SH-SY5Y (cell line): ENCODE data around the gene THSD4.

Experiments used
- GATA2 ChIP-seq: IDR thresholded peaks from 2 replicates; pipeline ENCODE4 v1.6.1; 2011; ENCODE audit warnings: mild to moderate bottlenecking, low read depth, low read length
- GATA3 ChIP-seq: IDR thresholded peaks from 2 replicates; pipeline ENCODE4 v1.6.1; 2011; ENCODE audit warnings: low read depth, mild to moderate bottlenecking, low read length, moderate library complexity

GRCh38 chr15:71314956-71315537 is 199.8 kb downstream of the THSD4 start:
- TF ChIP-seq GATA2 (no peak), GATA3 (no peak)
